ENCODE measurements around the gene ZNF594. TPM values are rescaled to one million over a fixed set of nuclear protein-coding genes. Genes with fewer than 3 reads are reported as not detected.
"Not testable (repeated sequence)": the region's sequence is repeated elsewhere in the genome, so short reads cannot be mapped to it uniquely, and the experiment has no call there.

Gene ZNF594
- total RNA-seq, 6 experiments from 2014 or later, result 3.3 to 5.1 (median 4.6) TPM

GRCh38 chr17:5133311-5133710 lies 58.4 kb downstream of the ZNF594 start:
- no peak for DNase-seq
- no peaks in the 10 kb centered on the region for H3K9me3 Mint-ChIP-seq
- H3K27me3 Mint-ChIP-seq (ENCODE audit: insufficient read depth), result peaks cover 31% of the 10 kb centered on the region
- TF ChIP-seq, protein P1, sequence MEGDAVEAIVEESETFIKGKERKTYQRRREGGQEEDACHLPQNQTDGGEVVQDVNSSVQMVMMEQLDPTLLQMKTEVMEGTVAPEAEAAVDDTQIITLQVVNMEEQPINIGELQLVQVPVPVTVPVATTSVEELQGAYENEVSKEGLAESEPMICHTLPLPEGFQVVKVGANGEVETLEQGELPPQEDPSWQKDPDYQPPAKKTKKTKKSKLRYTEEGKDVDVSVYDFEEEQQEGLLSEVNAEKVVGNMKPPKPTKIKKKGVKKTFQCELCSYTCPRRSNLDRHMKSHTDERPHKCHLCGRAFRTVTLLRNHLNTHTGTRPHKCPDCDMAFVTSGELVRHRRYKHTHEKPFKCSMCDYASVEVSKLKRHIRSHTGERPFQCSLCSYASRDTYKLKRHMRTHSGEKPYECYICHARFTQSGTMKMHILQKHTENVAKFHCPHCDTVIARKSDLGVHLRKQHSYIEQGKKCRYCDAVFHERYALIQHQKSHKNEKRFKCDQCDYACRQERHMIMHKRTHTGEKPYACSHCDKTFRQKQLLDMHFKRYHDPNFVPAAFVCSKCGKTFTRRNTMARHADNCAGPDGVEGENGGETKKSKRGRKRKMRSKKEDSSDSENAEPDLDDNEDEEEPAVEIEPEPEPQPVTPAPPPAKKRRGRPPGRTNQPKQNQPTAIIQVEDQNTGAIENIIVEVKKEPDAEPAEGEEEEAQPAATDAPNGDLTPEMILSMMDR (IDR thresholded peaks at IDR 0.05), result no peak
- H3K4me3 Mint-ChIP-seq, result no peak overlapping the region
- H3K27ac Mint-ChIP-seq, result no peak overlapping the region
- H3K36me3 Mint-ChIP-seq (ENCODE audit: low read depth), result no peaks in the 10 kb centered on the region
- peaks cover 13% of the 10 kb centered on the region for H3K4me1 Mint-ChIP-seq (ENCODE audit: low read depth)

GRCh38 chr17:5132503-5133225 lies 59.0 kb downstream of the ZNF594 start:
- not testable (repeated sequence) for H3K27ac Mint-ChIP-seq; DNase-seq; H3K9me3 Mint-ChIP-seq; H3K4me3 Mint-ChIP-seq; H3K36me3 Mint-ChIP-seq (ENCODE audit: low read depth)
- Mint-ChIP-seq H3K4me1 (ENCODE audit: low read depth) (peaks cover 13% of the 10 kb centered on the region), H3K27me3 (ENCODE audit: insufficient read depth) (peaks cover 33% of the 10 kb centered on the region)

- DNase-seq; H3K27ac Mint-ChIP-seq; H3K4me3 Mint-ChIP-seq; H3K36me3 Mint-ChIP-seq (ENCODE audit: low read depth); H3K9me3 Mint-ChIP-seq: not testable (repeated sequence)
- Mint-ChIP-seq H3K4me1 (ENCODE audit: low read depth) (peaks cover 13% of the 10 kb centered on the region), H3K27me3 (ENCODE audit: insufficient read depth) (peaks cover 38% of the 10 kb centered on the region)
Measured at GRCh38 chr17:5131799-5132502, 59.7 kb downstream of the ZNF594 start.

GRCh38 chr17:5131146-5131715 lies 60.4 kb downstream of the ZNF594 start:
- Mint-ChIP-seq H3K27me3 (ENCODE audit: insufficient read depth) (peaks cover 41% of the 10 kb centered on the region), H3K4me1 (ENCODE audit: low read depth) (peaks cover 13% of the 10 kb centered on the region), H3K9me3 (no peaks in the 10 kb centered on the region), H3K36me3 (ENCODE audit: low read depth) (no peaks in the 10 kb centered on the region), H3K27ac (no peak overlapping the region), H3K4me3 (no peak overlapping the region)
- TF ChIP-seq, protein P1 (IDR thresholded peaks at IDR 0.05), result no peak
- no peak for DNase-seq

GRCh38 chr17:5130687-5131086 lies 61.0 kb downstream of the ZNF594 start:
- H3K36me3 Mint-ChIP-seq (ENCODE audit: low read depth); DNase-seq; H3K4me3 Mint-ChIP-seq; H3K27ac Mint-ChIP-seq; H3K9me3 Mint-ChIP-seq: not testable (repeated sequence)
- peaks cover 45% of the 10 kb centered on the region for H3K27me3 Mint-ChIP-seq (ENCODE audit: insufficient read depth)
- peaks cover 13% of the 10 kb centered on the region for H3K4me1 Mint-ChIP-seq (ENCODE audit: low read depth)

- H3K4me3 Mint-ChIP-seq; H3K27ac Mint-ChIP-seq; H3K9me3 Mint-ChIP-seq; H3K36me3 Mint-ChIP-seq (ENCODE audit: low read depth); H3K4me1 Mint-ChIP-seq (ENCODE audit: low read depth); DNase-seq: not testable (repeated sequence)
- H3K27me3 Mint-ChIP-seq (ENCODE audit: insufficient read depth), result peaks cover 45% of the 10 kb centered on the region
Measured at GRCh38 chr17:5130261-5130660, 61.4 kb downstream of the ZNF594 start.

GRCh38 chr17:5129770-5130169 lies 61.9 kb downstream of the ZNF594 start:
- H3K4me3 Mint-ChIP-seq; H3K27ac Mint-ChIP-seq; H3K9me3 Mint-ChIP-seq; H3K36me3 Mint-ChIP-seq (ENCODE audit: low read depth); DNase-seq; H3K4me1 Mint-ChIP-seq (ENCODE audit: low read depth): not testable (repeated sequence)
- H3K27me3 Mint-ChIP-seq (ENCODE audit: insufficient read depth), result peaks cover 45% of the 10 kb centered on the region

Other genes starting within 250 kb of the ZNF594 start
- gene PFN1, start 243.3 kb downstream of the ZNF594 start, total RNA-seq (2021; fragmentation: NEBNext Ultra II Directional; extraction: Animal tissue kit (Norgen Biotek cat#: 25700)), result 1,000 to 10,000 TPM; 1,630 to 1,970 (median 1,832) TPM
- gene ENO3, start 240.7 kb downstream of the ZNF594 start, total RNA-seq (2021; fragmentation: NEBNext Ultra II Directional; extraction: Animal tissue kit (Norgen Biotek cat#: 25700)), result 1 to 10 TPM; 1.9 to 4.6 (median 3.2) TPM
- gene SPAG7, start 224.1 kb downstream of the ZNF594 start, total RNA-seq (2021; fragmentation: NEBNext Ultra II Directional; extraction: Animal tissue kit (Norgen Biotek cat#: 25700)), result 10 to 100 TPM; 59.4 to 76.9 (median 65.6) TPM
- 10 to 100 TPM; 48.9 to 60.8 (median 54.1) TPM for gene CAMTA2, start 204.2 kb downstream of the ZNF594 start, total RNA-seq (2021; fragmentation: NEBNext Ultra II Directional; extraction: Animal tissue kit (Norgen Biotek cat#: 25700))
- 1 to 10 TPM in 4 of 6 experiments, under 1 TPM in 2; 0.66 to 1.5 (median 1.0) TPM for gene INCA1, start 194.3 kb downstream of the ZNF594 start, total RNA-seq (2021; fragmentation: NEBNext Ultra II Directional; extraction: Animal tissue kit (Norgen Biotek cat#: 25700))
- 100 to 1,000 TPM; 174 to 200 (median 178) TPM for gene KIF1C, start 193.9 kb downstream of the ZNF594 start, total RNA-seq (2021; fragmentation: NEBNext Ultra II Directional; extraction: Animal tissue kit (Norgen Biotek cat#: 25700))
- gene SLC52A1, start 156.4 kb downstream of the ZNF594 start, total RNA-seq (2021; fragmentation: NEBNext Ultra II Directional; extraction: Animal tissue kit (Norgen Biotek cat#: 25700)), result under 1 TPM in 1 of 6 experiments, not detected in 5; 0.12 TPM
- under 1 TPM in 5 of 6 experiments, not detected in 1; 0.09 to 0.19 (median 0.13) TPM for gene ZFP3, start 113.4 kb downstream of the ZNF594 start, total RNA-seq (2021; fragmentation: NEBNext Ultra II Directional; extraction: Animal tissue kit (Norgen Biotek cat#: 25700))
- gene ZNF232, start 80.0 kb downstream of the ZNF594 start, total RNA-seq (2021; fragmentation: NEBNext Ultra II Directional; extraction: Animal tissue kit (Norgen Biotek cat#: 25700)), result 1 to 10 TPM; 3.5 to 4.9 (median 3.8) TPM
- gene USP6, start 75.8 kb downstream of the ZNF594 start, total RNA-seq (2021; fragmentation: NEBNext Ultra II Directional; extraction: Animal tissue kit (Norgen Biotek cat#: 25700)), result under 1 TPM; 0.05 to 0.19 (median 0.10) TPM
- gene SCIMP, start 43.0 kb upstream of the ZNF594 start, total RNA-seq (2021; fragmentation: NEBNext Ultra II Directional; extraction: Animal tissue kit (Norgen Biotek cat#: 25700)), result not detected
- 10 to 100 TPM; 41.1 to 48.5 (median 45.6) TPM for gene RABEP1, start 90.4 kb upstream of the ZNF594 start, total RNA-seq (2021; fragmentation: NEBNext Ultra II Directional; extraction: Animal tissue kit (Norgen Biotek cat#: 25700))
- 10 to 100 TPM; 49.3 to 68.7 (median 64.2) TPM for gene NUP88, start 227.8 kb upstream of the ZNF594 start, total RNA-seq (2021; fragmentation: NEBNext Ultra II Directional; extraction: Animal tissue kit (Norgen Biotek cat#: 25700))
- gene RPAIN, start 228.3 kb upstream of the ZNF594 start, total RNA-seq (2021; fragmentation: NEBNext Ultra II Directional; extraction: Animal tissue kit (Norgen Biotek cat#: 25700)), result 10 to 100 TPM; 20.4 to 25.6 (median 22.5) TPM
- 100 to 1,000 TPM; 222 to 267 (median 235) TPM for gene C1QBP, start 247.3 kb upstream of the ZNF594 start, total RNA-seq (2021; fragmentation: NEBNext Ultra II Directional; extraction: Animal tissue kit (Norgen Biotek cat#: 25700))